Kidney (tissue), 14 donors: ENCODE measurements around the gene KRTAP5-1. TPM values are rescaled to one million over a fixed set of nuclear protein-coding genes. Genes with fewer than 3 reads are reported as not detected.

ENCODE experiments used
- DNase-seq, 5 donors: peaks; one replicate each; pipeline ENCODE4 v3.0.0-alpha.2; 2013 to 2020
- FAIRE-seq: peaks from 2 replicates; lab custom pipeline; 2012; peaks lifted over from hg19 to GRCh38; lab: Jason Lieb, UNC
- H3K27ac ChIP-seq, 2 donors: one replicate each; pipeline ENCODE4 v1.7.0; 2013; ENCODE audit warnings: low read depth in 2 of 2, low read length in 2 of 2, inconsistent platforms in 1 of 2
- H3K27me3 ChIP-seq: one replicate; pipeline ENCODE4 v1.7.1; 2013; ENCODE audit warnings: low read length, inconsistent platforms; ENCODE audit not compliant: control insufficient read depth, insufficient read depth
- H3K36me3 ChIP-seq, 3 donors: one replicate each; pipeline versions ENCODE4 v1.7.0 to v1.7.1; 2013; ENCODE audit warnings: low read length in 3 of 3, control low read depth in 1 of 3, inconsistent platforms in 1 of 3; ENCODE audit not compliant: insufficient read depth in 3 of 3, control insufficient read depth in 2 of 3
- H3K4me1 ChIP-seq, 3 donors: one replicate each; pipeline versions ENCODE4 v1.7.0 to v1.7.1; 2013; ENCODE audit warnings: low read length in 3 of 3, inconsistent platforms in 1 of 3, low read depth in 1 of 3; ENCODE audit not compliant: control insufficient read depth in 2 of 3, insufficient read depth in 2 of 3
- H3K4me3 ChIP-seq, 3 donors: one replicate each; pipeline versions ENCODE4 v1.7.0 to v1.8.1; 2013; ENCODE audit warnings: low read length in 3 of 3, control low read depth in 1 of 3, inconsistent platforms in 1 of 3
- H3K9ac ChIP-seq, 3 donors: one replicate each; pipeline versions ENCODE4 v1.7.0 to v1.7.1; 2013; ENCODE audit warnings: low read length in 3 of 3, control low read depth in 1 of 3, inconsistent platforms in 1 of 3
- H3K9me3 ChIP-seq, 3 donors: one replicate each; pipeline versions ENCODE4 v1.7.0 to v1.7.1; 2013; ENCODE audit warnings: low read length in 3 of 3, control low read depth in 1 of 3, inconsistent platforms in 1 of 3; ENCODE audit not compliant: control insufficient read depth in 2 of 3, insufficient read depth in 1 of 3
- intact Hi-C: fragments of 100-400 bp; cut with DNase I; formaldehyde crosslinking; loops from one replicate; pipeline ENCODE4 v1.11.1; 2022
- polyA plus RNA-seq: library from polyadenylated mRNA; stranded (reverse); fragments of 350-450 nt; fragmentation: Illumina TruSeq; extraction: RNeasy Lipid Tissue Mini Kit (QIAGEN cat#74804); gene quantifications from one replicate; pipeline ENCODE4 v1.2.3, GENCODE V29; 2014; ENCODE audit warnings: low read depth, low replicate concordance; ENCODE audit not compliant: insufficient read depth
- total RNA-seq: library from RNA; stranded (reverse); fragmentation: NEBNext Ultra II Directional; extraction: Animal tissue kit (Norgen Biotek cat#: 25700); gene quantifications from one replicate; pipeline ENCODE4 v1.2.1, GENCODE V29; 2021
- TF ChIP-seq, protein P1 (sequence below): IDR thresholded peaks from 3 replicates; pipeline ENCODE4 v1.5.1; 2012; ENCODE audit warnings: mild to moderate bottlenecking, moderate library complexity, borderline replicate concordance; ENCODE audit not compliant: insufficient read depth; ENCODE audit errors: extremely low read depth
- donor health status: control.
- donor health status: control.
- donor health status: control.
- donor health status: control.
- donor health status: control.
- donor health status: DM: yes; HTN: yes; CAD: no.
- donor health status: Normal renal cell carcinoma (clear cell type).

Gene KRTAP5-1
- total and polyA plus RNA-seq, 2 donors from 2014 or later, result not detected

DNA sequence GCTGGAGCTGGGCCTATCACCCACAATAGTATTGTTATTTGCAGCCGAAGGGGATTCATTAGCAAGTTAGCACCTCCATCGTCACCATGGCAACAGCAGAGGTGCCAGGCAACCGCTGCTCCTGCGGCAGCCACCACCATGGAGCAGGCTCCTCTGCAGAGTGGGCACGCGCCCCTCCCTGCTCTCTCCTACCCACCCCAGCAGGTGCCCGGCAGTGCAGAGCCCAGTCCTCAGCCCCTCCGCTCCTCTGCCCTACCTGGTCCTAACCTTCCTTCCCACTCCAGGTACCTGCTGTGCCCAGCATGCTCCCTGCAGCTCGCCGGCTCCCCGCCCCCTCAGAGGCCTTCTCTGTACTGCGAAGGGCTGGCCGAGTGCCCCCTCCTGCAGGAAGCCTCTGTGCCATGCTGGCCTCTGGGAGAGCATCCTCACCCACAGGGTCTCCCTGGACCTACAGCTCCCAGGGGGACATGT lies 16.6 kb downstream of the KRTAP5-1 start:
- FAIRE-seq (no peak), DNase-seq (peak; percentile 73 to 79 (median 75))
- intact Hi-C loops, result no loop called here
- Histone ChIP-seq H3K4me1 (peaks cover 0 to 9% (median 0%) of the 10 kb centered on the region in 3 donors), H3K27ac (no peak overlapping the region), H3K9ac (no peak overlapping the region), H3K4me3 (no peak overlapping the region), H3K27me3 (no peaks in the 10 kb centered on the region), H3K36me3 (no peaks in the 10 kb centered on the region), H3K9me3 (no peaks in the 10 kb centered on the region)
- TF ChIP-seq, protein P1, sequence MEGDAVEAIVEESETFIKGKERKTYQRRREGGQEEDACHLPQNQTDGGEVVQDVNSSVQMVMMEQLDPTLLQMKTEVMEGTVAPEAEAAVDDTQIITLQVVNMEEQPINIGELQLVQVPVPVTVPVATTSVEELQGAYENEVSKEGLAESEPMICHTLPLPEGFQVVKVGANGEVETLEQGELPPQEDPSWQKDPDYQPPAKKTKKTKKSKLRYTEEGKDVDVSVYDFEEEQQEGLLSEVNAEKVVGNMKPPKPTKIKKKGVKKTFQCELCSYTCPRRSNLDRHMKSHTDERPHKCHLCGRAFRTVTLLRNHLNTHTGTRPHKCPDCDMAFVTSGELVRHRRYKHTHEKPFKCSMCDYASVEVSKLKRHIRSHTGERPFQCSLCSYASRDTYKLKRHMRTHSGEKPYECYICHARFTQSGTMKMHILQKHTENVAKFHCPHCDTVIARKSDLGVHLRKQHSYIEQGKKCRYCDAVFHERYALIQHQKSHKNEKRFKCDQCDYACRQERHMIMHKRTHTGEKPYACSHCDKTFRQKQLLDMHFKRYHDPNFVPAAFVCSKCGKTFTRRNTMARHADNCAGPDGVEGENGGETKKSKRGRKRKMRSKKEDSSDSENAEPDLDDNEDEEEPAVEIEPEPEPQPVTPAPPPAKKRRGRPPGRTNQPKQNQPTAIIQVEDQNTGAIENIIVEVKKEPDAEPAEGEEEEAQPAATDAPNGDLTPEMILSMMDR, result no peak

DNA sequence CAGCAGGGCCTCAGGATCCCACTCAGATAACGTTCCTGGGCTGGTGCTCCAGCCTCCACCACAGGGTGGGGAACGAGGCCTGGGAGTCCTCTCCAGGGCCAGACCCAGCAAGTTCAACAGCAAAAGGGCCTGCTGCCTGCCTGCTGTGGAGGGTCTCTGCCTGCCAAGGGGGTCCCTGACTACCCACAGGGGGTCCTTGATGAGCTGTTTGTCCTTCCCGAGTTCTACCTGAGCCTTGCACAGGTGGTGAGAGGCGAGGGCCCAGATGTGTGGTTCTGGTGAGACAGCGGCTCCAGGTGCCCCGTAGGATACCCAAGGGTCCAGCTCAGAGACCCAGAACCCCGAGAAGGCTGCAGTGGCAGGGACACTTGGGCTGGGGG lies 17.4 kb downstream of the KRTAP5-1 start:
- no peak overlapping the region for H3K9ac ChIP-seq
- no peak overlapping the region for H3K4me3 ChIP-seq
- TF ChIP-seq, protein P1, result no peak
- FAIRE-seq (no peak), DNase-seq (peak in 1 of 5 donors; percentile 40)
- H3K27me3 ChIP-seq, result no peaks in the 10 kb centered on the region
- no peaks in the 10 kb centered on the region for H3K36me3 ChIP-seq
- no peaks in the 10 kb centered on the region for H3K9me3 ChIP-seq
- peaks cover 0 to 6% (median 0%) of the 10 kb centered on the region in 3 donors for H3K4me1 ChIP-seq
- no peak overlapping the region for H3K27ac ChIP-seq
- intact Hi-C loops, result no loop called here

DNA sequence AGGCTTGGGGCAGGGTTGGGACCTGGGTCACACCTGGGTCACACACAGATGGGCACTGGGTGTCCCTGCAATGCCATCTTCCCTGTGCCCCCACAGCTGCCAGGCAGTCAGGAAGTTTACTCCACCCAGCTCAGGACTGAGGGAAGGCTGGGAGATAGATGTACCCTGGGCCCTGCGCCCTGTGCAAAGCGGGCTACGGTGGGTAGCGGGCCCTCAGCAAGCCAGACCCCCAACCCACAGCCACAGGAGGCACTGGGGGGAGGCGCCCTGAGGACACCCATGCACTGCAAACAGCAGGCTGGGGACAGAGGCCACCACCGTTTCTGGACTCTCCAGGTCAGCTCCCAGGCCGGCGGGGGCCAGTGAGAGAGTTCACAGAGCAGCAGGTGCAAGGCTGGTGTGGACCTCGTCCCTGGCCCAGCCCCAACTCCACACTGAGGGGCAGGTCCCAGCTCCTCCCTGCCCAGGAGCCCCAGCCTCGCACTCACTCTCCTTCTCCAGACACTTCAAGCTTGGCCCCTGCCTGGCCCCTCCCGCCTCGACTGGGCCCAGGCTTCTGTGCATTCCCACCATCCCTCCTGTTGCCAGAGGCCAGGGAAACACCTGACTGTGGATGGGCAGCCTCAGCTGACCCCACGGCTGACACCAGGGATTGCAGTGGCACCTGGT lies 17.9 kb downstream of the KRTAP5-1 start:
- Histone ChIP-seq H3K27me3 (no peaks in the 10 kb centered on the region), H3K9ac (no peak overlapping the region), H3K27ac (no peak overlapping the region), H3K4me1 (peaks cover 0 to 6% (median 0%) of the 10 kb centered on the region in 3 donors), H3K9me3 (no peaks in the 10 kb centered on the region), H3K36me3 (no peaks in the 10 kb centered on the region), H3K4me3 (no peak overlapping the region)
- FAIRE-seq (no peak), DNase-seq (peak in 2 of 5 donors; percentile 58 to 68)
- TF ChIP-seq, protein P1, result no peak
- intact Hi-C loops, result no loop called here
